HG03095 (cell line): ENCODE results near the gene ZHX3.

Experiments
- ATAC-seq: cut with Tn5 transposase; IDR thresholded peaks from one replicate; pipeline ENCODE4 v1.9.1; 2021; ENCODE audit warnings: moderate library complexity; ENCODE audit not compliant: unreplicated experiment

ZHX3 gene

GRCh38 chr20:41317546-41318270 lies at the start of gene ZHX3:
ZHX3 (minus strand) TSS chr20:41317731; CDS start chr20:41204916, 112,815 bp downstream.
- peak; percentile 96 for ATAC-seq

- no peak for ATAC-seq
These were observed 49.8 kb upstream of the ZHX3 start for GRCh38 chr20:41367393-41367695.

- no peak for ATAC-seq
These were observed 49.2 kb upstream of the ZHX3 start, which contains the start of gene EMILIN3 for GRCh38 chr20:41366546-41367392. EMILIN3 (minus strand) TSS chr20:41366818; CDS start chr20:41366634, 184 bp downstream.

GRCh38 chr20:41365777-41366545 lies 48.4 kb upstream of the ZHX3 start:
- ATAC-seq = no peak

- ATAC-seq = no peak
These were observed 47.6 kb upstream of the ZHX3 start for GRCh38 chr20:41364967-41365765.

- no peak for ATAC-seq
These were observed 46.8 kb upstream of the ZHX3 start for GRCh38 chr20:41364236-41364855.

GRCh38 chr20:41363601-41364000 lies 46.1 kb upstream of the ZHX3 start:
- ATAC-seq = no peak

GRCh38 chr20:41362748-41363140 lies 45.2 kb upstream of the ZHX3 start:
- no peak for ATAC-seq

- ATAC-seq = no peak
These were observed 44.5 kb upstream of the ZHX3 start for GRCh38 chr20:41361757-41362747.

GRCh38 chr20:41360831-41361756 lies 43.6 kb upstream of the ZHX3 start:
- no peak for ATAC-seq

- ATAC-seq = no peak
These were observed 42.0 kb upstream of the ZHX3 start for GRCh38 chr20:41359541-41360011.

GRCh38 chr20:41358717-41359116 lies 41.2 kb upstream of the ZHX3 start:
- ATAC-seq = no peak

- no peak for ATAC-seq
These were observed 40.7 kb upstream of the ZHX3 start for GRCh38 chr20:41358230-41358629.

GRCh38 chr20:41357424-41358163 lies 40.1 kb upstream of the ZHX3 start:
- no peak for ATAC-seq

GRCh38 chr20:41356951-41357350 lies 39.4 kb upstream of the ZHX3 start:
- no peak for ATAC-seq

- no peak for ATAC-seq
These were observed 38.2 kb upstream of the ZHX3 start for GRCh38 chr20:41355598-41356203.

GRCh38 chr20:41355192-41355591 lies 37.7 kb upstream of the ZHX3 start:
- no peak for ATAC-seq
